Breast epithelium (tissue), 3 donors: Measurements from ENCODE around the gene ACSL5.

ENCODE experiments used
- POLR2A ChIP-seq: fragments of 450-650 bp; IDR thresholded peaks from one replicate; pipeline ENCODE4 v1.6.1; 2016; ENCODE audit warnings: antibody characterized with exemption, mild to moderate bottlenecking, moderate library complexity
- POLR2AphosphoS5 ChIP-seq, 3 donors: sonication (generic); formaldehyde crosslinking; IDR thresholded peaks; one replicate each; pipeline ENCODE4 v1.6.1; 2017; ENCODE audit warnings: antibody characterized with exemption in 3 of 3

DNA sequence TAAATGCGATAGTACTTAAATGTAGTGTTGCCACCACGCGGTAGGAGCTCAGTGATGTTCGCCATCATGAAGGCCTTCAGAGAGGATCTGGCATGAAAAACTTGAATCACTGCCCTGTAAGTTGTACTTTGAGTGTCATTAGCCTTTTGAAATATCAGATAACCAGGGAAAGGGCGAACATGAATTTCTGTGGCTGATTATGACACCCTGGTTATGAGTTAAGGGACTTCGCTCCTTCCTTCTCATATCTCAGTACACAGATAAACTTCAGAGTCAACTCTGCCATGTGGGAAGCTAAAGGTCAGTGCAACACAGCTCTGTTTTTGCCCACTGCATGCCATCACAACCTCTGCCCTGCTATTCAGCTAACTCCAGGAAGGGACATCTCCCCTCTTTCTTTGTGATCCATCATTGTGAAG lies 8.9 kb upstream of the ACSL5 start:
- TF ChIP-seq POLR2AphosphoS5 (IDR thresholded peaks at IDR 0.05) = no peak
- no peak for TF ChIP-seq POLR2A
